Fibroblast of villous mesenchyme (primary cell): Measurements from ENCODE around the gene PAQR7. TPM values are rescaled to one million over a fixed set of nuclear protein-coding genes. Genes with fewer than 3 reads are reported as not detected.

Experiments used
- DNase-seq: peaks from one replicate; pipeline ENCODE4 v3.0.0-alpha.2; 2010; ENCODE audit warnings: low read depth
- H3K4me3 ChIP-seq: 2 replicates; pipeline ENCODE4 v1.5.1; 2011; ENCODE audit warnings: low read depth, mild to moderate bottlenecking, low read length
- CTCF ChIP-seq: IDR thresholded peaks from 2 replicates; pipeline ENCODE4 v1.5.1; 2012; ENCODE audit warnings: low read depth, mild to moderate bottlenecking, low read length; ENCODE audit not compliant: insufficient read depth
- total RNA-seq: library from RNA; depleted of rRNA; stranded (reverse); fragments of >200 nt; gene quantifications from 2 replicates; pipeline ENCODE4 v1.2.3, GENCODE V29; 2012

The PAQR7 gene
- total RNA-seq, 1 donor, result 16.0 TPM

GRCh38 chr1:25837262-25837875 is 38.1 kb downstream of the PAQR7 start:
- peak; percentile 24 for DNase-seq
- peak; percentile 49 for TF ChIP-seq CTCF
- no peak overlapping the region for H3K4me3 ChIP-seq

- DNase-seq, result no peak
- TF ChIP-seq CTCF, result no peak
- H3K4me3 ChIP-seq, result no peak overlapping the region
Measured at GRCh38 chr1:25836695-25837094, 38.8 kb downstream of the PAQR7 start.

- TF ChIP-seq CTCF, result no peak
- no peak for DNase-seq
- H3K4me3 ChIP-seq, result no peak overlapping the region
Measured at GRCh38 chr1:25834894-25835293, 40.6 kb downstream of the PAQR7 start.

DNA sequence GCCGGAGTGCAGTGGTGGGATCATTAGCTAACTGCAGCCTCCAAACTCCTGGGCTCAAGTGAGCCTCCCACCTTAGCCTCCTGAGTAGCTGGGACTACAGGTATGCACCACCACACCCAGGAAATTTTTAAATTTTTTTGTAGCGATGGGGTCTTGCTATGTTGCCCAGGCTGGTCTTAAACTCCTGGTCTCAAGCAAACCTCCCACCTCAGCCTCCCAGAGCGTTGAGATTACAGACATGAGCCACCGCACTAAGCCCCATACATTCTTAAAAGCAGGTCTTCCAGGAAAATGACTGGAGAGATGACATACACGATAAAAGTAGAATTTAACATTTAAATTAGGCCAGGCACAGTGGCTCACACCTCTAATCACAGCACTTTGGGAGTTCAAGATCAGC is 42.4 kb downstream of the PAQR7 start:
- no peak for TF ChIP-seq CTCF
- no peak overlapping the region for H3K4me3 ChIP-seq
- no peak for DNase-seq

GRCh38 chr1:25832336-25833037 is 43.0 kb downstream of the PAQR7 start:
- no peak overlapping the region for H3K4me3 ChIP-seq
- no peak for TF ChIP-seq CTCF
- DNase-seq, result no peak

DNA sequence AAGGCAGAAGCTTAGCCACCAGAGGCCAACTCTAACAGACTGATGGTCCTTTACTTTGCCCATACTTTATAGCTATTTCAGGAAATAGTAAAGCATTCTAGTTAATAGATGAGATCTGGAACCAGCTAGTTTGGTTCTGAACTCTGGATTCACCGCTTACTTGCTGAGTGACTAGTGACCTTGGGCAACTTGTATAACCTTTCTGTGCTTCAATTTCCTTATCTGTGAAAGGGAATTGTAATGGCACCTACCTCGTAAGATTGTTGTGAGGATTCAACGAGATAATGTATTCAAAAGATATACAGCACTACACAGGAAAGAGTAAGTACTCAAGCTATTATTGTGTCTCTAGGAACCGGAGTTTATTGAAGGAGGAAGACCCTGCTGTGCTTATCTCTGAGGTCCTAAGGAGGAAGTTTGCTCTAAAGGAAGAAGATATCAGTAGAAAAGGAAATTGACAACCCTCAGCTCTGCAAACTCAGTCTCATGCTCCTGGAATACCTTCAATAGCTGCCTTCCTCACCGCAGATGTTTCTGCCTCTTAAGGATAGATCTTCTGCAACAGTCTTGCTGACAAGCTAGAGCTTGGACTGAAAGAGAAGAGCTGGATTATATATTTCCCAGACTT is 43.8 kb downstream of the PAQR7 start:
- TF ChIP-seq CTCF, result no peak
- no peak for DNase-seq
- no peak overlapping the region for H3K4me3 ChIP-seq
